Heart left ventricle (tissue), 13 donors: ENCODE data around the gene GPR12.

Source experiments
- POLR2A ChIP-seq, 2 donors: fragments of 450-650 bp; IDR thresholded peaks; one replicate each; pipeline ENCODE4 v1.6.1; 2017; ENCODE audit warnings: antibody characterized with exemption in 2 of 2, mild to moderate bottlenecking in 2 of 2, moderate library complexity in 2 of 2
- TF ChIP-seq, protein P1 (sequence below), 12 donors: fragments of 200-600 bp; sonication (generic) in 4 of 12; IDR thresholded peaks; one replicate each; pipeline versions ENCODE4 v1.5.0 to v1.8.0; 2018 to 2022; ENCODE audit warnings: antibody characterized with exemption in 12 of 12, mild to moderate bottlenecking in 5 of 12
- donor health status: ischemic (EF 13 %, LVEDD 7.1; RV severe dilation, severe dysfunction).
- donor health status: DM: no; HTN: yes; CAD: no.
- donor health status: DM: no; HTN: no; CAD: no.
- donor health status: ischemic (EF 25% LVEDD 6.9; RV normal size, moderate dysfunction).
- donor health status: ischemic (EF 25% LVEDD 5.7; RV mildly dilated, moderate dysfunction).
- donor health status: ischemic (EF 35%, LVEDD 5.7; RV mildly dilated, moderate dysfunction).
- donor health status: nonischemic (EF 11% LVEDD 7.7; RV severe dilation, severe dysfunction).
- donor health status: DM: yes; HTN: yes; CAD: no.
- donor health status: PGD.
- donor health status: ischemic (EF 29% LVEDD 5.4; RV normal size, mild dysfunction).
- donor health status: nonischemic (EF 23%, LVEDD 6.1; RV moderate dilation, normal function).

DNA sequence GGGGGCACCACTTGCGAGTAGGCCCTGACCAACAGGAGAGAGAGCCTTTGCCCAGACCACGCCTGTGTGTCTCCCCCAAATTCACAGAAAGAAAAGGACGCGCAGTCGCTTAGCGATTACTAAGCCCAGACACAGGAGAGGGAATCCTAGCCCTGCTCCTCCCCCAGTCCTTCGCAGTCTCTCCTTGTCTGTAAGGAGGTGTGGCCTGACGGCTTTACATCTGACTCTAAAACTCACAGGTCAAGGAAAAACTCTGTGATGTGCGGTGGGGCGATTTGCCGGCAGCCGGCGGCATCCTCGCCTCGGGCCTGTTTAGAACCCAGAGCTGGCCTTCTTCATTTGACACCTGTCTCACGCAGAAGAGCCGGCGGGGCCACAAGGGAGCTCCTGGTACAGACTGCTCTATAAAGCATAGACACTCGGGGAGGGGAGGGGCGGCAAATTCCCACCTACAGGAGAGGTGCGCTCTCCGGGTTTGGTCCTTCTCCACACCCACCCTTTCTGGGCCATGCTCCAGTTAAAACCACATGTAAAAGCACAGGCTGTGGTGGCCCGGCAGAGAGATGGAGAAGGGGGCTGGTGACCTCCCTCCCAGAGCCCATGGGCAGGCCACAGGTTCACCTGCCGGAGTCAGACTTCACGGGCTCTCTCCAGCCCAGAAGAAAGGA is 17.8 kb downstream of the GPR12 start:
- TF ChIP-seq, protein P1, sequence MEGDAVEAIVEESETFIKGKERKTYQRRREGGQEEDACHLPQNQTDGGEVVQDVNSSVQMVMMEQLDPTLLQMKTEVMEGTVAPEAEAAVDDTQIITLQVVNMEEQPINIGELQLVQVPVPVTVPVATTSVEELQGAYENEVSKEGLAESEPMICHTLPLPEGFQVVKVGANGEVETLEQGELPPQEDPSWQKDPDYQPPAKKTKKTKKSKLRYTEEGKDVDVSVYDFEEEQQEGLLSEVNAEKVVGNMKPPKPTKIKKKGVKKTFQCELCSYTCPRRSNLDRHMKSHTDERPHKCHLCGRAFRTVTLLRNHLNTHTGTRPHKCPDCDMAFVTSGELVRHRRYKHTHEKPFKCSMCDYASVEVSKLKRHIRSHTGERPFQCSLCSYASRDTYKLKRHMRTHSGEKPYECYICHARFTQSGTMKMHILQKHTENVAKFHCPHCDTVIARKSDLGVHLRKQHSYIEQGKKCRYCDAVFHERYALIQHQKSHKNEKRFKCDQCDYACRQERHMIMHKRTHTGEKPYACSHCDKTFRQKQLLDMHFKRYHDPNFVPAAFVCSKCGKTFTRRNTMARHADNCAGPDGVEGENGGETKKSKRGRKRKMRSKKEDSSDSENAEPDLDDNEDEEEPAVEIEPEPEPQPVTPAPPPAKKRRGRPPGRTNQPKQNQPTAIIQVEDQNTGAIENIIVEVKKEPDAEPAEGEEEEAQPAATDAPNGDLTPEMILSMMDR (IDR thresholded peaks at IDR 0.05): no peak
- TF ChIP-seq POLR2A (IDR thresholded peaks at IDR 0.05): no peak
